Measurements from ENCODE around the gene STK32C. TPM values are rescaled to one million over a fixed set of nuclear protein-coding genes. Genes with fewer than 3 reads are reported as not detected.
"Not testable (repeated sequence)": the region's sequence is repeated elsewhere in the genome, so short reads cannot be mapped to it uniquely, and the experiment has no call there.

The STK32C gene
- total RNA-seq, 1 donor from 2014 or later, result 12.5 TPM

DNA sequence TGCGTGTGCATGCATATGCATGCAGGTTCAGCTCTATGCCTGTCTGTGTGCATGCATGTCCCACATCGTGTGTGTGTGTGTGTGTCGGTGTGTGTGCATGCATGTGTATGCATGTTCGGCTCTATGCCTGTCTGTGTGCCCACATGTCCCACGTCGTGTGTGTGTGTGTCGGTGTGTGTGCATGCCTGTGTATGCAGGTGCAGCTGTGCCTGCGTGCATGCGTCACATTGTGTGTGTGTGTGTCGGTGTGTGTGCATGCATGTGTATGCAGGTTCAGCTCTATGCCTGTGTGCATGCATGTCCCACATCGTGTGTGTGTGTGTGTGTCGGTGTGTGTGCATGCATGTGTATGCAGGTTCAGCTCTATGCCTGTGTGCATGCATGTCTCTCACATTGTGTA is 39.8 kb downstream of the STK32C start:
- not testable (repeated sequence) for DNase-seq (ENCODE audit: low read depth, low spot score)

DNA sequence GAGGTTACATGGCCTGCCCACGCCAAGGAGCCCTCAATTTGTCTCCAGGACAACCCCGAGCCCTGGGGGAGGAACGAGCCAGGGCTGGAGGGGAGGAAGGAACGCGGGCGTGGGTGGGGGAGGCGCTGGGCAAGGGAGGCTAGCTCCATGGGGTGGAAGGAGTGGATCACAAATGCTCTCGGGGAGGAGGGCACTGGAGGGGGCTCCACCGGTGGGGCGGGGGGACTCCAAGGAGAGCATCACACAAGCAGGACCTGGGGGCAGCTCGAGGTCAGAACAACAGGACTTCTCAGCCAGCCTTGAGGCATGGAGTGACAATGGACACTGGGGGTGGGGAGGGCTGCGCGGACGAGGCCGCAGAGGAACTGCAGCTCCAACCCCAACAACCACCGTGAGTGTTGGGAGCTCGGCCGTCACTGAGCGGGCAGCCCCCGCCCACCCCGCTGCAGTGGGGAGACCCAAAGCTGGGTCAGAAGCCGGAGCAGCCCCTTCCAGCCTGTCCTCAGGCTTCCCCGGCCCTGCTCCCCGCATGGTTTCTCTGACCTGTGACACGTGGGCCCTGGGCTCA is 41.1 kb downstream of the STK32C start:
- DNase-seq (ENCODE audit: low read depth, low spot score), result no peak

- DNase-seq (ENCODE audit: low read depth, low spot score), result no peak
These were observed 41.8 kb downstream of the STK32C start for GRCh38 chr10:132265890-132266496.

DNA sequence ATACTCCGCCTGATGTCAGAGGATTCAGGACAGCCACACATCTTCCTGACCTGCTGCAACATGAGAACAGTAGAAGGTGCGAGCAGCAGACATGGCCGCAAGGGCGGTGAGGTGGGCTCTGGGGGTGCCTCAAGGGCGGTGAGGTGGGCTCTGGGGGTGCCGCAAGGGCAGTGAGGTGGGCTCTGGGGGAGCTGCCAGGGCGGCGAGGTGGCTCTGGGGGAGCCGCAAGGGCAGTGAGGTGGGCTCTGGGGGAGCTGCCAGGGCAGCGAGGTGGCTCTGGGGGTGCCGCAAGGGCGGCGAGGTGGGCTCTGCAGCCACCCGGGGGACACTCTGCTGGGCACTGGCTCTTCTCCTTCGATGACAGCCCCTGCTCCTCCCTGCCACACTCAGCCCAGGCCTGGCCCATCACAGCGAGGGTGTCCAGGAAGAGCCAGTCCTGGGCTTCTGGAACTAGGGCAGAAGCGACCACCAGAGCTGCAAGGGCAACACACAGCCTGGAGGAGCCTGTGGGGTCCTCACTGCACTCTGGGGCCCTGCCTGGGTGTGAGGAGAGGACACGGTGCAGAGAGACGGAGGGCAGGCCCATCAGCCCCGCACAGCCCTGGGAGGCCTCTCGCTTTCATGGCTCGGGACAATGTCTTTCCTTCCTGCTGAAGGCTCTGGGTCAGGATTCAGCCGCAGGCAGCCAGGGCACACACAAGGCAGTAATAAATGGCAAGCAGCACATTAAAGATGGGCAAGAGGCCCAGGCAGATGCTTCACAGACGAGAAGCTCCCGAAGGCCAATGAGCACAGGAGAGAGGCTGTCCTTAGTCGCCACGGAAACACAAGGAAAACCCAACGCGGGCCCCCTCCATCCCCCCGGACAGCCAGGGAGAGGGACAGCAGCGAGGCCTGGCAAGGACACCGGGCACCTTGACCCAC is 42.5 kb downstream of the STK32C start:
- no peak for DNase-seq (ENCODE audit: low read depth, low spot score)

- DNase-seq (ENCODE audit: low read depth, low spot score), result no peak
These were observed 43.3 kb downstream of the STK32C start for GRCh38 chr10:132264306-132264950.

DNA sequence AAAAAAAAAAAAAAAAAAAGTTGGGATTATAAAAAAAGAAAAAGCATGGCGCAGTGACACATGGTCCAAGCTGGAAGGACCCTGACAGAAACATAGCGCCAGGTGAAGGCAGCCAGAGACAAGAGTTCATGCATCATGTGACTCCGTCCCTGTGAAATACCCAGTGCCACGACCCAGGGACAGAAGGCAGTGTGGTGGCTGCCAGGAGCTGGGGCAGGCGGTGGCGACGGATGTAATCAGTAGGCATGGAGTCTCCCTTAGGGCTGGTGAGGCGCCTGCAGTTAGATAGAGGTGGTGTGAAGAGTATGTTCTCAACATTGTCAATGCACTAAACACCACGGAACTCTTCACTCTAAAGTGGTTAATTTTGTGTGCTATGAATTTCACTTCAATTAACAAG is 43.9 kb downstream of the STK32C start:
- no peak for DNase-seq (ENCODE audit: low read depth, low spot score)

DNA sequence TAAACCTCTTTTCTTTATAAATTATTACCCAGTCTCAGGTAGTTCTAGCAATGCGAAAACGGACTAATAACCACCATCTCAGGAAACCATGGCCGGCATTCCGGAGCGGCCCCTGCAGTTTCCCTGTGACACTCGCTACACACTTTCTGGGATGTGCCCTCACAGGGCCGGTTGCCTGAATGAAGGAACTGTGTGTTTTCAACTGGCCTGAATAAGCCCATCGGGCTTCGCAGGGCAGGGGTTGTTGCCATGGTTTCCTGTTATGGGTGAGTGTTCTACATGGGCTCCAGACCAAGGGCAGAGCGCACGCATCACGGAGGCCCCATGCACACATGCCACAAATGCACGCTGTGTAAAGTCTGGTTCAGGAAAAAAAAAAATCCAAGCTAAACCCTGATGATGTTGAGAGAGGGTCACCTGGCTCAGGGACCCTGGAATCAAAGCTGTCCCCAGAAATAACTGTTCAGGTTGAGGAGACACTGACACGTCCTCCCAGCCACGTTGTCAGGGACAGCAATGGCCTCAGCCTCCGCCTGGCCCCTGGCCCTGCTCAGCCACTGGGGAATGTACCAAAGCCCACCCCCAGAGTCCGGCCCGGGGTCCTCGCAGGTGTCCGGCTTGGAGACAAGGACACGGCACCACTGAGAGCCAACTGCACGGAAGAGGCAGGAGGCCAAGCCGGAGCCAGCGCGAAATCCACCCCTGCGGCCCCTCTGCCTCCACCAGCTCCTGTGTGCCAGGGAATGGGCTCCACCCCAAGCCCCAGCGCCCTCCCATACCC is 47.9 kb downstream of the STK32C start:
- DNase-seq (ENCODE audit: low read depth, low spot score), result no peak

DNA sequence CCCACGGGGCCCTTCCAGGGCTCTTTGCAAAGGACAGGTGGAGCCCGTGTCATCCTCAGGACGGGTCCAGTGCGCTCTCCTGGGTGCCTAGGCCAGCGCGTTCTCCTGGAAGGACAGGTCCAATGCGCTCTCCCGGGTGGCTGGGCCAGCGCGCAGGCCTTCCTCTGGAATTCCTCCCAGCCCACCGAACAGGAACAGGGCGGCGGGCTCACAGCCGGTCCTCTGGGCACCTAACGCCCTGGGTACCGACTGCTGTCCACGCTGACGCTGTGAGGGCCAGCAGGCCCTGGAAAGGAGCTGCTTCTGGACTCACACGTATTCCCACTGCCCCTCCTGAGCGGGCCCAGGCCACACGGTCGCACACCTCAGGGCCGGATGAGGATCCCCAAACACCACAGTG is 49.3 kb downstream of the STK32C start:
- no peak for DNase-seq (ENCODE audit: low read depth, low spot score)

- DNase-seq (ENCODE audit: low read depth, low spot score), result no peak
These were observed 49.8 kb downstream of the STK32C start for GRCh38 chr10:132257907-132258306.

DNA sequence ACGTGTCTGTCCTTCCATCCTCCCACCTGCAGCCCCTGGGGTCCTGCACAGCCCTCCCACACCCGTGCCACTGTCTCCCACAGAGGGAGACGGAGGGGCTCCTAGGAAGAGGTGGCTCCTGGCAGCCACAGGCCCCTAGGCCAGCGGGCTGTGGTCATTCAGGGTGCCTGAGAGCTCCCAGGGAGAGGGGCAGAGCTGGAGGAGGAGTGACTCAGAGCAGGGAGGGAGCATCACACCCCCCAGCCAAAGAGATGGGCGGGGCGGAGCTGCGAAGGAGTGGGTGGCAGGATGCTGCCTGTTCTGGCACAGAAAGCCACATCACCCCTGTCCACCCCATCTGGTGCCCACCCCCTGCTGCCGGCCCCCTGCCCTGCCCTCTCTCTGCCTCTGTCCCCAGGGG is 50.5 kb downstream of the STK32C start:
- no peak for DNase-seq (ENCODE audit: low read depth, low spot score)

DNA sequence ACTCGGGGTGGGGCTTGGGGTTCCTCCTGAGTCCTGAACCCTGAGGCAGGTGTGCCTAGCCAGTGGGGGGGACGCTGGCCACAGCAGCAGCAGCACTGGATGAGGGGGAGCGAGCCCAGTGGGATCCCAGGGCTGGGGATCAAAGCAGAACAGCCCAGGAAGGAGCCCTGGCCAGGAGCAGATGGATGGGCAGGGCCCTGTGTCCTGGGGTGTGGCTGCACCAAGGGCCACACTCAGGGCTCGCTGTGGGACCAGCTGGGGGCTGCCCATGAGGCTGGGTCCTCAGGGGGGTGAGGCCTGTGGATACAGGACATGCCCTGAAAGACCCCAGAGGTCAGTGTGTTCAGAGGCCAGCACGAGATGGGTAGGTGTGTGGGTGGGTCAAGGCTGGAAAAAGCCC is 50.9 kb downstream of the STK32C start:
- DNase-seq (ENCODE audit: low read depth, low spot score), result no peak

GRCh38 chr10:132255489-132256344 is 52.0 kb downstream of the STK32C start:
- no peak for DNase-seq (ENCODE audit: low read depth, low spot score)

DNA sequence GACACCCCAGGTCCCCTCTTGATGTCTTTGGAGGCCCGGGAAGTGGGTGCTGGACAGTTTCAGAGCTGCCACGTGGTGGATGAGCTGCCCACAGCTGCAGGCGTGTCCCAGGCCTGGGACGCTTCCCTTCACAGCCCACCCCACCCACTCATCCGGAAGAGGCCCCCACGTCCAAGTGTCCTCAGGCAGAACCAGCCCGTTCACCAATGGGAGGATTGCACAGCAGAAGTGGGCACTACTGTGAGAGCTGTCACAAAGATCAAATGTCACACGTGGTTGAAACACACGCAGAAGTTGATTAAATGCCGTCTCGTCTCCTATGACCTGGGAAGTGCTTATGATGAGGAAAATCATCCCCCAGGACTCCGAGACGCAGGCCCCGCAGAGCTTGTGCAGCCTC is 52.9 kb downstream of the STK32C start:
- no peak for DNase-seq (ENCODE audit: low read depth, low spot score)

DNA sequence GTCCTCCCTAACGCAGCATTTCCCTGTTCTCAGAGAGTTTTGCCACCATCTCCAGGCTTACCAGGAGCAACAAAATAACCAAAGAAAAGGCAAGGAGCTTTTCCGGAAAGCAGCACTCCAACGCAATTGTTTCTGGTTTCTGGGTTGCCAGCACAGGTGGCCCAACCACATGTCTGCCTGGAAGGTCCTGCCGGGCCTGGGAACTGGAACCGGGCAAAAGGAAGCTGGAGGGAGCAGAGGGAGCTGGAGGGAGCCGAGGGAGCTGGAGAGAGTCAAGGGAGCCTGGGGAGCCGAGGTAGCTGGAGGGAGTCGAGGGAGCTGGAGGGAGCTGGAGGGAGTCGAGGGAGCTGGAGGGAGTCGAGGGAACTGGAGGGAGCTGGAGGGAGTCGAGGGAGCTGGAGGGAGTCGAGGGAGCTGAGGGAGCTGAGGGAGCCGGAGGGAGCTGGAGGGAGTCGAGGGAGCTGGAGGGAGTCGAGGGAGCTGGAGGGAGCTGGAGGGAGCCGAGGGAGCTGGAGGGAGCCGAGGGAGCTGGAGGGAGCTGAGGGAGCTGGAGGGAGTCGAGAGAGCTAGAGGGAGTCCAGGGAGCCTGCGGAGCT is 54.6 kb downstream of the STK32C start:
- no peak for DNase-seq (ENCODE audit: low read depth, low spot score)

GRCh38 chr10:132252412-132252811 is 55.3 kb downstream of the STK32C start:
- DNase-seq (ENCODE audit: low read depth, low spot score), result no peak

GRCh38 chr10:132251928-132252327 is 55.8 kb downstream of the STK32C start:
- DNase-seq (ENCODE audit: low read depth, low spot score), result no peak

DNA sequence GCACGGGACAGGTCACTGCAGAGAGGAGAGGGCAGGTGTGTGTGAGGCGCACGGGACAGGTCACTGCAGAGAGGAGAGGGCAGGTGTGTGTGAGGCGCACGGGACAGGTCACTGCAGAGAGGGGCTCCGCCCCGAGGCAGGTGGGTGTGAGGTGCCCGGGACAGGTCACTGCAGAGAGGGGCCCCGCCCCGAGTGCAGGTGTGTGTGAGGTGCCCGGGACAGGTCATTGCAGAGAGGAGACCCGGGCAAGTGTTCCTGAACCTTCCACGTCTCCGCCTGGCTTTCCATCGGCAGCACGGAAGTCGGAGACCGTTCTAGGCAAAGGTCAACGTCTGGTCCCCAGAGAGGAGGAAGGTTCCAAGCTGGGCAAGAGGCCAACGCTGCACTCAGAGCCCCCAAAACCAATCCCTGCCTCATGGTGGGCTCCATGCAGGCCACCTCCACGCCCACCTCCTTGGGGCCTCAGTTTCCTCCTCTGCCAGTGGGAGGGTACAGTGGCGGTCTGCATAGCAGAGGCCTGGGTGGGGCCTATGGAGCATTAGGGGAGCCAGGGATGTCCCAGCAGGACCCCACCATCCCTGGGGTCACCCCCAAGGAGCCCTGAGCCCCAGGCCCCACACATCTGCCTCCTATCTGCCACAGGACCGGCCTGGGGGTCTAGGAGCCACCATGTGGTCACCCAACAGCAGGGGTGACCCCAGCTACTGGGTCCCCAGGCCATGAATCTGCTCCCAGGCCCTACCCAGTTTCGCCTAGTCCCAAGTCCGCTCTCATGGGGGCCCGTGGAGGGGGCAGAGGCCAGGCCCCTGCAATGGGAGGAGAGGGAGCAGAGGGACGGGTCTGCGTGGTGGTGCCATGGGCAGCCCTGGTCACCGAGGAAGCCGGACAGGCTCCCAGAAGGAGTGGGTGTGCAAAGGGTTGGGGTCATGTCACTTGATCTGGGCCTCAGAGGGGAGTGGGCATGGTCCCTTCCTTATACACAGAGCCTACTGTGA is 57.0 kb downstream of the STK32C start:
- DNase-seq (ENCODE audit: low read depth, low spot score), result no peak

GRCh38 chr10:132249824-132250375 is 57.9 kb downstream of the STK32C start:
- DNase-seq (ENCODE audit: low read depth, low spot score), result no peak

Measured in pulmonary artery endothelial cell (primary cell).